Thyroid gland (tissue), 4 donors: ENCODE measurements around the gene HRK.

Experiments used
- CTCF ChIP-seq, 6 experiments: fragments of 200-600 bp in 3 of 6; fragments of 450-650 bp in 3 of 6; sonication (generic) in 3 of 6; IDR thresholded peaks; one replicate each; pipeline ENCODE4 v1.5.1; 2016 to 2019; ENCODE audit warnings: antibody characterized with exemption in 6 of 6, mild to moderate bottlenecking in 2 of 6, inconsistent platforms in 1 of 6, moderate library complexity in 1 of 6
- POLR2A ChIP-seq, 2 donors: fragments of 450-650 bp; IDR thresholded peaks; one replicate each; pipeline ENCODE4 v1.6.1; 2017; ENCODE audit warnings: antibody characterized with exemption in 2 of 2, mild to moderate bottlenecking in 2 of 2, moderate library complexity in 1 of 2

GRCh38 chr12:116839287-116839830 is 41.9 kb downstream of the HRK start:
- no peak for TF ChIP-seq CTCF (IDR thresholded peaks at IDR 0.05)
- no peak for TF ChIP-seq POLR2A (IDR thresholded peaks at IDR 0.05)
